H1 (cell line): ENCODE measurements around the gene NFATC1.

Source experiments
- ASH2L ChIP-seq: fragments of 200-600, 300-600 bp; sonication (generic); IDR thresholded peaks from one replicate; pipeline ENCODE4 v1.7.1; 2017; ENCODE audit warnings: low read length
- CEBPB ChIP-seq: IDR thresholded peaks from 2 replicates; pipeline ENCODE4 v1.6.1; 2012; ENCODE audit warnings: low read depth, low read length
- JUN ChIP-seq: IDR thresholded peaks from 2 replicates; pipeline ENCODE4 v1.6.1; 2011; ENCODE audit warnings: low read depth, mild to moderate bottlenecking, improper control_type of control experiment, low read length
- POLR2A ChIP-seq, 2 experiments: IDR thresholded peaks; 1 replicate in 1 of 2; 2 replicates in 1 of 2; pipeline ENCODE4 v1.6.1; 2011; ENCODE audit warnings: low read depth in 2 of 2, low read length in 2 of 2, mild to moderate bottlenecking in 2 of 2; ENCODE audit errors: control extremely low read depth in 1 of 2
- POU5F1 ChIP-seq: IDR thresholded peaks from 2 replicates; pipeline ENCODE4 v1.6.1; 2011; ENCODE audit warnings: low read depth, mild to moderate bottlenecking, low read length, moderate library complexity
- RAD21 ChIP-seq, 2 experiments: IDR thresholded peaks in 1 of 2; conservative IDR thresholded peaks in 1 of 2; 2 replicates each; pipeline ENCODE4 v1.6.1; 2011; ENCODE audit warnings: low read depth in 2 of 2, low read length in 2 of 2, improper control_type of control experiment in 1 of 2, inconsistent platforms in 1 of 2, mild to moderate bottlenecking in 1 of 2, moderate library complexity in 1 of 2
- SRF ChIP-seq: IDR thresholded peaks from 2 replicates; pipeline ENCODE4 v1.6.1; 2011; ENCODE audit warnings: mild to moderate bottlenecking, low read depth, low read length, moderate library complexity
- SUZ12 ChIP-seq: fragments of 200-600 bp; sonication (generic); IDR thresholded peaks from 2 replicates; pipeline ENCODE4 v1.6.1; 2012; ENCODE audit warnings: mild to moderate bottlenecking, inconsistent platforms, low read length, moderate library complexity, mixed read lengths
- TBP ChIP-seq: IDR thresholded peaks from 2 replicates; pipeline ENCODE4 v1.6.1; 2011; ENCODE audit warnings: low read depth, low read length, improper control_type of control experiment
- ZNF274 ChIP-seq: IDR thresholded peaks from 2 replicates; pipeline ENCODE4 v1.7.0; 2012; ENCODE audit warnings: low read length, borderline replicate concordance; ENCODE audit errors: extremely low read depth
- TF ChIP-seq, protein P1 (sequence below), 3 experiments: IDR thresholded peaks; 1 replicate in 2 of 3; 2 replicates in 1 of 3; pipeline versions ENCODE4 v1.5.1 to v1.6.1; 2011; ENCODE audit warnings: low read length in 3 of 3, mild to moderate bottlenecking in 3 of 3, inconsistent platforms in 2 of 3, low read depth in 1 of 3, moderate library complexity in 1 of 3; ENCODE audit not compliant: insufficient read depth in 1 of 3; ENCODE audit errors: control extremely low read depth in 1 of 3
- TF ChIP-seq, protein P2 (sequence below): IDR thresholded peaks from 2 replicates; pipeline ENCODE4 v1.6.1; 2011; ENCODE audit warnings: low read depth, mild to moderate bottlenecking, low read length; ENCODE audit not compliant: insufficient read depth

DNA sequence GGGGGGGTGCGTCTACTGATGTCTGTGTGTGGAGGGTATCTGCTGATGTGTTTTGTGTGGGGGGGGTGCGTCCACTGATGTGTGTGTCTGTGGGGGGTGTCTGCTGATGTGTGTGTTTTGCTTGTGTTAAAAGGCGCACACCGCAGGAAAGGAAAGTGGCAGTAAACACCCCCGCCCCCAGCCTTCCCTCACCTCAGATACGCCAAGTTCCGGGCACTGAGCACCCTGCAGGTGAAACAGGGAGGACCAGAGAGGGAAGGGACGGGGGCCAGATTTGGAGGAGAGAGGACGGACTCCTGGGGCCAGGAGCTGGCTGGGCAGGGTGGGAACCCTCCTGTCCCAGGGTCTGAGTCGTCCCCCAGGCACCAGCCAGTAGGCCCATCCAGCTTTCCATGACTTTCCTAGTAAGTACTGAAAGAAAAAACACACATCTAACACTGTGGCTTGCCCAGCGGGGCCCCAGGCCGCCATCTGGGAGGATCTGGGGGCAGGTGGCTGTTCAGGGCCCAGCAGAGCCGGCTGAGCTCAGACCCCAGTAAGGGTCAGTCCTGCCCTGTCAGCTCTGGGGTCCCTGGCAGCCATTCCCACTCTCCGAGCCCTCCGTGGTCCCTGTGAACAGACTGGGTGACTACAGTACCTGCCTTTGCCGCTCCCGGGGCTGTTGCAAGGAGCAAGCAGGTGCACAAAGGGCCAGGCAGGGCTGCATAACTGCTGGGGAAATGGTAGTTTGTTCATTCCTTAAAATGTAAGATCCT, 126.9 kb downstream of the NFATC1 start:
- TF ChIP-seq, protein P1, sequence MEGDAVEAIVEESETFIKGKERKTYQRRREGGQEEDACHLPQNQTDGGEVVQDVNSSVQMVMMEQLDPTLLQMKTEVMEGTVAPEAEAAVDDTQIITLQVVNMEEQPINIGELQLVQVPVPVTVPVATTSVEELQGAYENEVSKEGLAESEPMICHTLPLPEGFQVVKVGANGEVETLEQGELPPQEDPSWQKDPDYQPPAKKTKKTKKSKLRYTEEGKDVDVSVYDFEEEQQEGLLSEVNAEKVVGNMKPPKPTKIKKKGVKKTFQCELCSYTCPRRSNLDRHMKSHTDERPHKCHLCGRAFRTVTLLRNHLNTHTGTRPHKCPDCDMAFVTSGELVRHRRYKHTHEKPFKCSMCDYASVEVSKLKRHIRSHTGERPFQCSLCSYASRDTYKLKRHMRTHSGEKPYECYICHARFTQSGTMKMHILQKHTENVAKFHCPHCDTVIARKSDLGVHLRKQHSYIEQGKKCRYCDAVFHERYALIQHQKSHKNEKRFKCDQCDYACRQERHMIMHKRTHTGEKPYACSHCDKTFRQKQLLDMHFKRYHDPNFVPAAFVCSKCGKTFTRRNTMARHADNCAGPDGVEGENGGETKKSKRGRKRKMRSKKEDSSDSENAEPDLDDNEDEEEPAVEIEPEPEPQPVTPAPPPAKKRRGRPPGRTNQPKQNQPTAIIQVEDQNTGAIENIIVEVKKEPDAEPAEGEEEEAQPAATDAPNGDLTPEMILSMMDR (IDR thresholded peaks at IDR 0.05; ENCODE audit: control extremely low read depth in 1 of 3, insufficient read depth in 1 of 3, low read depth in 1 of 3, low read length in 3 of 3), result no peak
- TF ChIP-seq POLR2A (IDR thresholded peaks at IDR 0.05; ENCODE audit: control extremely low read depth in 1 of 2, low read depth in 2 of 2, low read length in 2 of 2), result no peak
- TF ChIP-seq CEBPB, result no peak
- TF ChIP-seq RAD21 (IDR thresholded peaks at IDR 0.05 in 1 of 2, conservative IDR thresholded peaks at IDR 0.05 in 1 of 2; ENCODE audit: low read depth in 2 of 2, low read length in 2 of 2), result no peak
- TF ChIP-seq, protein P2, sequence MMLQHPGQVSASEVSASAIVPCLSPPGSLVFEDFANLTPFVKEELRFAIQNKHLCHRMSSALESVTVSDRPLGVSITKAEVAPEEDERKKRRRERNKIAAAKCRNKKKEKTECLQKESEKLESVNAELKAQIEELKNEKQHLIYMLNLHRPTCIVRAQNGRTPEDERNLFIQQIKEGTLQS, result no peak
- TF ChIP-seq ZNF274, result no peak
- TF ChIP-seq POU5F1, result no peak
- no peak for TF ChIP-seq JUN
- TF ChIP-seq SUZ12, result no peak
- TF ChIP-seq SRF, result no peak
- TF ChIP-seq TBP, result no peak
- TF ChIP-seq ASH2L, result no peak
